Fibroblast of skin of abdomen (primary cell): Measurements from ENCODE around the gene SMIM35.
"Not testable (repeated sequence)": the region's sequence is repeated elsewhere in the genome, so short reads cannot be mapped to it uniquely, and the experiment has no call there.

ENCODE experiments used
- DNase-seq: peaks from one replicate; pipeline ENCODE4 v3.0.0-alpha.2; 2013

The SMIM35 gene

DNA sequence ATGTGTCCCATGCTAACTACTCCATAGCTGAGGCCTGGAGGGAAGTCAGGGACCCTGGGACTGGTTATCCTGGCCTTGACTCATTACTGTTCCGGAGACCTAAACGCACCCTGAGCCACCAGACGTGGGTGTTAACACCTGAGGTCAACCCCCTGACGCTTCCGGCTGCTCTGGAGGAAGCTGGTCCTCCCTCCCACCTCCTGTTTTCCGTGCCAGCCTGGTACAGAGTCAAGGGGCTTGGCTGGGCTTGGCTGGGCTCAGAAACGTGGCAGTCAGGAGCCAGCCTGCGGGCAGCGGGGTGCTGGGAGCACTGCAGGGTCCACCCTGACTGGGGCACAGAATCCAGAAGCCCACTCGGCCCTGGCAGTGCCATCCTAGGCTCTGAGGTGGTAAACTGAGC is 7.3 kb downstream of the SMIM35 start:
- no peak for DNase-seq

DNA sequence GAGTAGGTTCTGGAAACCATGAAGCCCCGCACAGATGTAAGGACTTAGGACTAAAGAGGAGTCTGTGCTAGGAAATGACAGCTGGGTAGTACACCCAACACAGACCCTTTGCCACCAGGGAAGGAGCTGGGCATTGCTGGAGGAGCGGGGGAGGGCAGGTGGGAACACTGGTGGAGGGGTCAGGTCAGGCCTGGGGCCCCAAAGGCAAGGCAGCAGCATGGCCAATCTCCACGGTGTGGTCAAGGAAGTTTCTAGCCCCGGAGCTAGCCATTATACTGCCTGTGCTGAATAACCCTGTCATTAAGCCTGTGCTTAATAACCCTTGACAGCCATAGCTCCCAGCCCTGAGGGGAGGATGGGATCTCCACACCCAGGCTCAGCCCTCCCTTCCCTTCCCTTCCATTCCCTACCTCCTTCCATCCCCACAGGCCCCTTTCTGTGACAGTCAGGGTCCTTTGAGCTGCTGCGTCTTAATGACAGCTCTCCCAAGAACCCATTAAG is 7.8 kb downstream of the SMIM35 start:
- no peak for DNase-seq

DNA sequence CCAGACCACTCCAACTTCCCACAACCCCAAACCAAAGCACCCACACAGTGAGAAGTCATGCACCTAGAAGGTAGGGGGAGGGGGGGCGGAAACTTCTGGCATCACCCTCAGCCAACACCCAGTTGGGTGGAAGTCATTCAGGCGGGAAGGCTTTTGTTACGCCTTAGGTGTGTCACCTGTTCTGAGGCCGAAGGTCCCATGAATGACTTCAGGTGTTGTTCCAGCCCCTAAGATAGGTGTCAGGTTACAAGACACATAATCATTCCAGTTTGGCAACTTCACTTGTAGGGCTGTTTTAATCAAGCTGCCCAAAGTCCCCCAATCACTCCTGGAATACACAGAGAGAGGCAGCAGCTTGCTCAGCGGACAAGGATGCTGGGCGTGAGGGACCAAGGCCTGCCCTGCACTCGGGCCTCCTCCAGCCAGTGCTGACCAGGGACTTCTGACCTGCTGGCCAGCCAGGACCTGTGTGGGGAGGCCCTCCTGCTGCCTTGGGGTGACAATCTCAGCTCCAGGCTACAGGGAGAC is 9.9 kb downstream of the SMIM35 start, which contains the start of gene TMPRSS4:
TSS of gene TMPRSS4 (plus strand) at position 325 of the 528 bp plus-strand sequence. CDS start 225 bp downstream, outside the sequence.
- no peak for DNase-seq

DNA sequence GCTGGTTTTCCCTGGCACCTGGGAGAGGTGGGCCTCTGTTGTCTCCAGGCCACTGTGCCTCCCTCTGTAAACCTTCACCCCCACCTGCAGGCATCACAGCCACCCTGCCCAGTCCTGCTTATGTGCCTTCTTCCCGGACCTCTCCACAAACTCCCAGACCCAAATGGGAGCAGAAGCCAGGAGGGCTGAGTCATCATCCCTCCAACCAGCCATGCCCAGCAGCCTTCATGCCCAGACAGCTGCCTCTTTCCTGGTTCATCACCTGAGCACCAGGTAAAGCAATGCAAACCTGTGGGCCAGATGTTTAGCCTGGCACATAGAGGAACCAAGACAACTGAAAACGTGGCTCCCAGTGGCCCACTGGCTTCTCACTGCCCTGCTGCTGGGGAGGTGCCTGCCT is 12.0 kb downstream of the SMIM35 start:
- DNase-seq = no peak

DNA sequence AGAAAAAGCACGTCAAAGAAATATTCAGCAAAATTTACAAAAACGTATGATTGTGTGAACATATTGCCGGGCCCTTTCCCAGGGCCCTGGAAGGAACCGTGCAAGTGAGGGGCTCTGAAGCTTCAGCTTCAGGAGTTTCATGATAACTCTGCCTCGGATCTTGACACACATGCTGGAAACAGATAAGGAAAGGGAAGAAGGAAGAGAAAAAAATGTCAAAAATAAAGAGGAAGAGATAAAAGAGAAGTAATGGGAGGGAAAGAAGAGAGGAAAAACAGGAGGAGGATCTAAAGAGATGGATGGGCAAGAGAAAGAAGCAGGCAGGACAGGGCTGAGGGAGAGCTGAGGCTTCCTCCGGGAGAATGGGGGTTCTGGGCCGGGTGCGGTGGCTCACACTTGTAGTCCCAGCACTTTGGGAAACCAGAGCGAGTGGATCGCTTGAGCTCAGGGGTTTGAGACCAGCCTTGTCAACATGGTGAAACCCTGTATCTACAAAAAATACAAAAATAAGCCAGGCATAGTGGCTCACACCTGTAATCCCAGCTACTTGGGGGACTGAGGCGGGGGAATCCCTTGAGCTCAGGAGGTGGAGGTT is 12.6 kb downstream of the SMIM35 start:
- no peak for DNase-seq

DNA sequence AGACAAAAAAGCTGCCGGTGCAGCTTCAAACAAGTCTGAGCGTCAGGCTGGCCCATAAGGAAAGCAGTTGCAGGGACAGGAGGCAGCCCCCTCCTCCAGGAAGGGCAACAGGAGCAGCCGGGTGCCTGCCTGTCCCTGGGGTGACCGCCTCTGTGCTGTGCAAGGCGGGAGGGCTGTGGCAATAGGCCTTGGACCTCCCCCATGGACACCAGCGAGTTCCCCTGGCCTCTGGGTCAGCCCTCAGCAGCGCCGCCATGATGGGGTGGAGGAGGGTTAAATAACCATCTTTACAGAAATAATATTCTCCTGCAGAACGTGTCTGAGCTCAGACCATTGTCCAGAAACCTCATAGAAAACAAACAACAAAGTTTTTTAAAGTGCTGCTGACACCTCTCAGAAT is 13.2 kb downstream of the SMIM35 start:
- no peak for DNase-seq

DNA sequence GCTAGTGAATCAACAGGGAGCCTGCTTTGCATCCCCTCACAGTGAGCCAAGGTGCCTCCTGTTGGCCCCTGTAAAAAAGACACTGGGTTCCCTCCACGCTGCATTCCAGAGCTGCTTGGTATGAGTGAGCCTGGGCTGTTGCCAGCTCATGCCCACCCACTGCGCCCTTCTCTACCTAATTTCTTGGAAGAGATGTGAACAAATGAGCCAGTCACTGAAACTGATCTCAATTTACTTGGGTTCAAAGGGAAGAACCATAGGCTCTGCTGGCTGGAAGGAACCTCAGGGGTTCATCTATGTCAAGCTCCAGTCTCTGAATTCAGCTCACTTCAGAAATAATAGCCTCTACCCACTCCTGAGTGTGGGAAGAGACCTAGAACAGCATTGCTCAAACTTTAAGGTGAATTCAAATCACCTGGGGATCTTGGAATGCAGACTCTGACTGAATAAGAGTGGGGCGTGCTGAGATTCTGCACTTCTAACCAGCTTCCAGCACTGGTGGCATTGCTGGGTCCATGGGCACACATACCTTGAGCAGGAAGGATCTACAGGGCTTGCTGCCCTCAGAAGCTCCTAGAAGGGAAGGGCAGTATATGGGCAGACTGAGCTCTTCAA is 15.2 kb downstream of the SMIM35 start:
- no peak for DNase-seq

DNA sequence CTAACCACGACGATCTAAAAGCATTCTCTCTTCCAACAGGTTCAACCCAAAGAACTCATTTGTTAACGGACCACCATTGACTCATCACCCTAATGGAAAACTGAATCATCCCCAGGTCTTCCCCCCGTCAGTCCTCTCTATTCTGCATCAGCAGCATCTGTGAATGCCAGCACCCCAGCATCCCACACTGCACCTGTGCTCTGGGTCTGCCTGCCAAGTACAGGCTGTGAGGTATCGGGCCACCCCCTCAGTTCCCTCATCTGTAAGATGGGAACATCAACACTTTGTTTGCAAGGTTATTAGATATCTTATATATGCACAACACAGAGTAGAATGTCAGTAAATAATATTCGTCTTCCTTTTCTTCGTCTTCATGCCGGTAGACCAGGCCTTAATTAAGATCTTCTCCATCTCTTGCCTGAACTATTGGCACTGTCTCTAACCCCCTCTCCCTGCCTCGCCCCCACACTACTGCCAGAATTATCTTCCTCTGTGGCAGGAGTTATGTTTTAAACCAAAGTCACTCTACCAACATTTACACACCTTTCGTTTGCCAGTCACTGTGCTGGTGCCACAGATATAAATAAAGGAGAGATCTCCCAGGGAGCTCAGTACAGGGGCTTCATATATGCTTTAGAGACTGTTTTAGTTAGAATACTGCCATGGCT is 17.7 kb downstream of the SMIM35 start:
- no peak for DNase-seq

DNA sequence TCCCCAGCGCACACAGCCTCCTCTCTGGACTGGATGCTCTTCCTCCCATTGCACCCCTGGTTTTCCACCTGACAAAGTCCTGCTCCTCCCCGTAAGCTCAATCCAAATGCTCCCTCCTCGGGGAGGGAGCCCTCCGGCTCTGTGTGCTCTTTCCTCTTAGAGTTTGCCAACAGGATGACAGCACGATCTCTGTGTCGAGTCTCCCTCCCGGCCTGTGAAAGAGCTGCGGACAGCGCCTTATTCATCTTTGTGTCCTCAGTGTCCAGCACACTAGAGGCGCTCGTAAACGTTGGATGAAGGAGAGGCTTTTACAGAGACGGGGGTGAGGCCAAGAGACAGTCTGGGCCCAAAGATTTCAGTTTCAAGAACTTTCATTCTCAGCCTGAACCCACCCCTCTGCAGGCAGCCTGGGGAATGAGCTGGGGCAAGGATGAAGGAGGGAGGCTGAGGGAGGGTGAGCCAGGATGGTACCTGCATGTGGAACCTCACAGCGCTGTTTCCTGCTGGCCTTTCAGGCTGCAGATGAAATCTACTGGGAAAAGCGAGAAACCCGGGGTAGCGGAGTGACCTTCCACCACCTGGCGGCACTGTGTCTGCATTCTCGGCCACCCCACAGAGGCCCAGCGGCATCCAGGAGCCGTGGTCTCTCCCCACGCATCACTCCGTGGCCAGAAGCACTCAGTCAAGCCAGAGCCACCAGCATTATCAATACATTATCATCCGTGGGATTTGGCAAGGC is 18.4 kb downstream of the SMIM35 start:
- no peak for DNase-seq

DNA sequence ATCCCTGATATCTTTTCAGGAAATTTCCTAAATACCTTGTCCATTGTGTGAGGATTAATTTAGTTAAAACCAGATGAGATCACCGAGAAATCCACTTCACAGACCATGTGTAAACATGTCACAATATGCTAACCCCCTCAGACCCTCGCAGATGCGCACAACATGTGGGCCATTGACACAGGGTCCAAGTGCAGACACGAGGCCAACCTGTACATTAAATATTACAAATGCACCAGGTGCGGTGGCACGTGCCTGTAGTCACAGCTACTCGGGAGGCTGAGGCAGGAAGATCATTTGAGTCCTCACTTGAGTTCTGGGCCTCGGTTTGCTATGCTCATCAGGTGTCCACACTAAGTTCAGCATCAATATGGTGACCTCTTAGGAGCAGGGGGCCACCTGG is 19.8 kb downstream of the SMIM35 start:
- DNase-seq = no peak

DNA sequence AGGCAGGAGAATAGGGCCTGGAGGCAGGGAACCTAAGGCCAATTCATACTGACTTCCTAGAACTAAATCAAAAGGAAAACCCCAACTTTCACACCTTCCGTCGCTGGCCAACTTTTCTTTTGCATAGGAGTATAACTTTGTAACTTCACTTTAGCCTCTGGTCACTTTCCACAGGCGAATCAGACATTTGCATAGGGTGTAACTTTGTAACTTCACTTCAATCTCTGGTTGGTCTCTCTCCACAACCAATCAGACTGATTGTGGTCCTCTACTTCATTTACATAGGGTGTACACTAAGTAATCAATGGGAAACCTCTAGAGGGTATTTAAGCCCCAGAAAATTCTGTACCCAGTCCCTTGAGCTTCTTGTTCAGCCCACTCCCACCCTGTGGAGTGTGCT is 21.4 kb downstream of the SMIM35 start:
- no peak for DNase-seq

DNA sequence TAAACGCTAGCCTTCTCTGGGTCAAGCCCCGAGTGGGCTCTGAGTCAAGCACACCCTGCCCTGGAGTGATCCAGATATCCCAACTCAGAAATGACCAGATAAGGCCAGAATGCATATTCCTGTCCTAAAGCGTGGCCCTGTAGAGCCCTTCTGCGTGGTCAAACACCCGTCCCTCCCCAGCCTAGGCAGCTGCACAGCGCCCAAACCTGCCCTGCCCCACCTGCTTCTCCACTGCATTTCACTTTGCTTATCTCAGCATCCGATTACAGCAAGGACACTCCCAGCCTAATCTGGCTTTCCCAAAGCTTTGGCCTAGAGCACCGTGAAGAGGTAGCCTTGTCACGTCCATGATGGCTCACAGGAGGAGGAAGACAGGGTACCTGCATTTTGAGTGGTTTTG is 21.8 kb downstream of the SMIM35 start:
- DNase-seq = no peak

DNA sequence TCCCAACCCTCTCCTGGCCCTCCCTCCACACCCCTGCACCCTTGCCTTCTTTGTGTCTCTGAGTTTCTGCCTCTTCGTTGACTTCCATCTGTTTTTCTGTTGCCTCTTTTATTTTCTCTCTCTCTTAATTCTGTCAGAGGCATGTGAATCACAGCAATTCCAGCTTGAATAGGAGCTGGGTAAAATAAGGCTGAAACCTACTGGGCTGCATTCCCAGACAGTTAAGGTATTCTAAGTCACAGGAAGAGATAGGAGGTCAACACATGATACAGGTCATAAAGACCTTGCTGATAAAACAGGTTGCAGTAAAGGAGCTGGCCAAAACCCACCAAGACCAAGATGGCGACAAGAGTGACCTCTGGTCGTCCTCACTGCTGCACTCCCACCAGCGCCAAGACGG is 24.1 kb downstream of the SMIM35 start:
- DNase-seq = not testable (repeated sequence)

DNA sequence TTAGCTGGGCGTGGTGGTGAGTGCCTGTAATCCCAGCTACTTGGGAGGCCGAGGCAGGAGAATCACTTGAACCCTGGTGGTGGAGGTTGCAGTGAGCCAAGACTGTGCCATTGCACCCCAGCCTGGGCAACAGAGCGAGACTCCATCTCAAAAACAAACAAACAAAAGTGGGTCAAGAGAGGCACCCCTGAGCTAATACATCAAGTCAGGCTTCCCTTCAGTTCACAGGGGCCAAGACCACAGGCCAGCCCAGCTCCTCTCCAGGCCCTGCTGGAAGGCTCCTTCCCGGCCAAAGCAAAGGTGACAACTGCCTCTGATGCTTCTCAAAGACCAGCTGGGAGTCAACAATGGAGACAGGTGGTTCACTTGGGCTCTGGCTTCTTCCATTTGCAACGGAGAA is 24.6 kb downstream of the SMIM35 start:
- not testable (repeated sequence) for DNase-seq

DNA sequence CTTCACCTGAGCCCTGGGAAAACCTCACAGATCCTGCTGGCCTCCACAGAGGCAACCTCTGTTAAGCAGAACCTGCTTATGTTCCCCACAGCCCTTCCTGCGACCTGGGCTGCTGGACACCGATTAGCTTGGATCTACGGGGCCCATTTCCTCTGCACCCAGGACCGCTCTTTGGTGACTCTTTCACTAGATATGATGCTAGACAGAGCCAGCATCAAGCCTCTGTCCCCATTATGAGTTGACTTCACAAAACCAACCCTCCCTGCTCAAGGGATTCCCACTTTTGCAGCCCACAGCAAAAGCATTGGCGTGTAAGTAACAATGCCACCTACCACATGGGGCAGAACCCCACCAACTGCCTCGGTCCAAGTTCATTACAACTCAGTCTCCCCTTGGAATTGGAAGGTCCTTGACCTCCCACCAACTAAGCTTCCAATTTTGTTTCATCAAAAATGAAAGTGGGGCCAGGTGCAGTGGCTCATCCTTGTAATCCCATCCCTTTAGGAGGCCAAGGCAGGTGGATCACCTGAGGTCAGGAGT is 25.1 kb downstream of the SMIM35 start:
- DNase-seq = no peak

DNA sequence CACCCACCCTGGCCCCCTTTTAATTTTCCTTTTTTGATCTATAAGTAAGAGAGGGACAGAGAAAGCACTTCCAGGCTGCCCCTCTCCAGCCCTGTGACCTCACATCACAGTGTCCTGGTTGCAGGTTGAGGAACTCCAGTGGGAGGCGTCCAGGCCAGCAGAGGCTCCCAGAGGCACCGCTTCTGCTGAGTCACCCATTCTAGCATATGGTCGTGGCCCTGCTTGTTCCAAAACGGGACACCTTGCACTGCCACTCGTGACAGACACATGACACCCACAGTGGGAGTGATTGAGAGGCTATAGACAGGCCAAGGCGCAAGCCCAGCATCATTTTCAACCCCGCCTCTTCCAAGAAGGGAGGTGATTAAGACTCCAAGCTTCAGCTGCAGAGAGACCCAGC is 25.9 kb downstream of the SMIM35 start:
- no peak for DNase-seq

DNA sequence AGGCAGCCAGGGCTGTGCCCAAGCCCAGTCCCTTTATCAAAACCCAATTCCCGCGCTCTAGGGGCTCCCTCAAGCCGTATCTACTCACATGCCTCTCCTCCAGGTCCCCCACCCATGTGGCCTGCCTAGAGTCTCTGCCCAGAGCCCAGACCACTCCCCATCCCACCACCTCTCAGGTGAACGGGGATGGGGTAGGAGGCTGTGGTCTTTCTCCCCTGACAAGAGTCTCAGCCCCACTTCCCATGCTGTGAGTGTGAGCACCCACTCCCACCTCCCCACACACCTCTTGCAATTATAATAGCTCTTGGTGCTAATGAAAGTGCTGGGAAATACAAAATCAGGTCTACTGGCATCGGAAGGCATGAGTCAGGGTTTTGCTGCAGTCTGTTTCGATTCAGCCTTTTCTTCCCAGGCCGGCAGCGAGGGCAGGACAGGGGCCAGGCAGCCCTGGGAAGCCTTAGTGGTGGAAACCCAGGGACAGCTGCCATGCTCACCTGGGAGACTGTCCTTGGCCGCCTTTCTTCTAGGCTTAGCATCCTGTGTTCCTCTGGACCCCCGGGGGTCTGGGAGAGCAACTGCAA is 26.6 kb downstream of the SMIM35 start:
- no peak for DNase-seq

DNA sequence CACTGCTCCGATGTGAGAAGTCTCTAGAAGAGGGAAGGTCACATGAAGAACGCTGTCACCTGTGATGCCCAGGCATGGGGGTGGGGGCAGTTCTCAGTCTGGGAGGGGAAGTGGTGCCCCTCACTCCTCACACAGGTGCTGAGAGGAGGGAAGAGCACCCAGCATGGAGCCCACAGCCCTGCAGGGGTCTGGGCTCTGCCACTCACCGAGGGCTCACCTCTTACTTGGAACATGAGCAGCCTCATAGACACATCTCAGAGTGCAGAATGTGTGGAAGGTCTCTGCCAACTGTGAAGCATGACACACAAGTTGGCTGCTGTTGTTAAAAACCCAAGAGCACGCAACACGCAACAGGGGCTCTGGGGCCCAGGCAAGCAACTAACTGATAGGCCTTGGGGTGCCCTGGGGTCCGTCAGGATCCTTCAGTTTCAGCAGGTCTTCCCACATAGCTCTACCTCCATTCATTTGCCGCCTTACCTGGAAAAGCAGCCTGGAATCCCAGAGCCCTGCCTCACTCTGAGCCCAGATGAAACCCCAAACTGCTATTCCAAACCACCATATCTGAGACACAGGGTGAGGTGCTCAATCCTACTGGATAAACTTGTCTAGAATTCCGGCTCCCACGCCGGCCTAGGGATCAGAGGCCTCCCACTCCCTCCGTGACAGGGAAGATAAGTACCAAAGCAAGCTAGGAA is 27.4 kb downstream of the SMIM35 start:
- DNase-seq = no peak

DNA sequence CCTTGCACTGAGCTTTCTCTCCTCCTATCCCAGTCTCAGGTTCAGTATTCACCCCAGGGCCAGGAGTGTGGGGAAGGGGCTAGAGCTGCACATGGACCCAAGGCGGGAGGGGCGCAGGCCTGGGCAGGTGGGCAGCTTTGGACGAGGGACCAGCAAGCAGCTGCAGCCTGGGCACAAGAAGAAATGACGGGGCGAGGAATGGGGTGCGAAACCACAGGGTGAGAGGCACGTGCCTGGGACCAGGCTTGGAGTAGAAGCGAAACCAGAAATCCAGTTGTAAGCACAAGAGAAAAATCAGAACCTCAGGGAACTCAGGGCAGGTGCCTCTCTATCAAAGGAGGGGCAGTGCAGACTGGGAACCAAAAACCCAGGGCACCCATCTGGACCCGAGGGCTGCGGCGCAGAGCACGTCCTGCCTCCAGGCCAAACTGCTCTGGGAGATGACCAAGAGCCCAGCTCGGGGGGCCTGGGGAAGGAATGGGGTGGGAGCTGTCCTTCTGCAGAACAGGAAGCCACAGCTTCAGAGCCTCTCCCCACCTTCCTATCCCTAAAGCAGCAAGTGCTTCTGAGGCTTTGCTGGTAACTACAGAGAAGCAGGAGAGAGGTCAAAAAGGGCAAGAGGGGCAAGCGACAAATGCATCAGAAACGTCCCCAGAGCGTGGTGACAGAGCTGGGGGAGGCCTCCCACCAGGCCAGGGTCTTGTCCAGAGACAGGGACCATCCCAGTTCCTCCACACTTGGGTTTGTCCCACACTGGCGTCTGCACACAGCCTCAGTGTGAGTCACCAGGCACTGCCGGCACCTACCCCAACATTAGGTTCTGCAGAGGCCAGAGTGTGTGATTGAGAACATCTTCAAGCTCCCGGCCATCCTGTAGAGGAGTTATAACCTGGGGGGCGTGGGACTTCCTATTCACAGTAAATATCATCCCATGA is 28.2 kb downstream of the SMIM35 start:
- no peak for DNase-seq
